ENCODE data around the gene GALNTL6.

DNA sequence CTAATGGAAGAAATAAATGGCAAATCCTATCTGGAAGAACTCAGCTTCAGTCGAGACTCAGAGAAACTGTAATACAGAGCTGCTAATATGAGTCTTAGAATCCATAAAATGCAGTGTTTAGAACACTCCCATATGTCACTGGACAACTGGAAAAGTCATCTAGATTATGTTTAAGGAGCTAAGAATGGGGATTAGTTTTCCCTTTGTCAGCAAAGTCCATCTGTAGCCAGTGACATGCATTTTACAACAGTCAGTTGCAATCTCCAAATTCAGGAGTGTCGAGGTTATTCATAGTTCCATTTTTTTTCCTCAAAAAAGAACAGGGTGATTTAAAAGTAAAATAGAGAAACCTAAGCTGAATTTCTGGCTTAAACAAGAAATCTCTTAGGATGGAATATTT, 838.8 kb downstream of the GALNTL6 start:
- TF ChIP-seq CTCF (IDR thresholded peaks at IDR 0.05 in 2 of 3, conservative IDR thresholded peaks at IDR 0.05 in 1 of 3; ENCODE audit: borderline replicate concordance in 1 of 3, insufficient read depth in 1 of 3, low read depth in 2 of 3, low read length in 2 of 3) (no peak), EZH2 (IDR thresholded peaks at IDR 0.05) (no peak), POLR2A (IDR thresholded peaks at IDR 0.05; ENCODE audit: borderline replicate concordance, extremely low read depth, insufficient read depth, insufficient read length) (no peak), MAX (IDR thresholded peaks at IDR 0.05) (no peak), TCF7L2 (IDR thresholded peaks at IDR 0.05; ENCODE audit: borderline replicate concordance, extremely low read depth, insufficient read depth, insufficient read length) (no peak), SP1 (IDR thresholded peaks at IDR 0.05; ENCODE audit: low read depth) (no peak), ELF1 (IDR thresholded peaks at IDR 0.05; ENCODE audit: borderline replicate concordance, low read depth) (no peak), JUND (IDR thresholded peaks at IDR 0.05) (no peak), YY1 (IDR thresholded peaks at IDR 0.05; ENCODE audit: extremely low read depth, insufficient replicate concordance, low read depth, low read length) (no peak), CEBPB (IDR thresholded peaks at IDR 0.05; ENCODE audit: low read depth) (no peak)
- TF ChIP-seq, protein P1, sequence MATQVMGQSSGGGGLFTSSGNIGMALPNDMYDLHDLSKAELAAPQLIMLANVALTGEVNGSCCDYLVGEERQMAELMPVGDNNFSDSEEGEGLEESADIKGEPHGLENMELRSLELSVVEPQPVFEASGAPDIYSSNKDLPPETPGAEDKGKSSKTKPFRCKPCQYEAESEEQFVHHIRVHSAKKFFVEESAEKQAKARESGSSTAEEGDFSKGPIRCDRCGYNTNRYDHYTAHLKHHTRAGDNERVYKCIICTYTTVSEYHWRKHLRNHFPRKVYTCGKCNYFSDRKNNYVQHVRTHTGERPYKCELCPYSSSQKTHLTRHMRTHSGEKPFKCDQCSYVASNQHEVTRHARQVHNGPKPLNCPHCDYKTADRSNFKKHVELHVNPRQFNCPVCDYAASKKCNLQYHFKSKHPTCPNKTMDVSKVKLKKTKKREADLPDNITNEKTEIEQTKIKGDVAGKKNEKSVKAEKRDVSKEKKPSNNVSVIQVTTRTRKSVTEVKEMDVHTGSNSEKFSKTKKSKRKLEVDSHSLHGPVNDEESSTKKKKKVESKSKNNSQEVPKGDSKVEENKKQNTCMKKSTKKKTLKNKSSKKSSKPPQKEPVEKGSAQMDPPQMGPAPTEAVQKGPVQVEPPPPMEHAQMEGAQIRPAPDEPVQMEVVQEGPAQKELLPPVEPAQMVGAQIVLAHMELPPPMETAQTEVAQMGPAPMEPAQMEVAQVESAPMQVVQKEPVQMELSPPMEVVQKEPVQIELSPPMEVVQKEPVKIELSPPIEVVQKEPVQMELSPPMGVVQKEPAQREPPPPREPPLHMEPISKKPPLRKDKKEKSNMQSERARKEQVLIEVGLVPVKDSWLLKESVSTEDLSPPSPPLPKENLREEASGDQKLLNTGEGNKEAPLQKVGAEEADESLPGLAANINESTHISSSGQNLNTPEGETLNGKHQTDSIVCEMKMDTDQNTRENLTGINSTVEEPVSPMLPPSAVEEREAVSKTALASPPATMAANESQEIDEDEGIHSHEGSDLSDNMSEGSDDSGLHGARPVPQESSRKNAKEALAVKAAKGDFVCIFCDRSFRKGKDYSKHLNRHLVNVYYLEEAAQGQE (IDR thresholded peaks at IDR 0.05; ENCODE audit: low read depth), result no peak
